Measurements from ENCODE around the gene EPS8.
A peak's percentile ranks its signal among the peaks of the same experiment; 100 is the strongest.
"Not testable (repeated sequence)": the region's sequence is repeated elsewhere in the genome, so short reads cannot be mapped to it uniquely, and the experiment has no call there.

The EPS8 gene

GRCh38 chr12:15634010-15634683 lies 155.0 kb downstream of the EPS8 start:
- ATAC-seq: no peak

- ATAC-seq: no peak
These were observed 156.0 kb downstream of the EPS8 start for GRCh38 chr12:15633201-15633600.

- ATAC-seq: no peak
These were observed 156.5 kb downstream of the EPS8 start for GRCh38 chr12:15632708-15633107.

- no peak for ATAC-seq
These were observed 158.0 kb downstream of the EPS8 start for GRCh38 chr12:15631007-15631715.

GRCh38 chr12:15629761-15630160 lies 159.4 kb downstream of the EPS8 start:
- no peak for ATAC-seq

- ATAC-seq: no peak
These were observed 160.1 kb downstream of the EPS8 start for GRCh38 chr12:15629108-15629507.

- ATAC-seq: no peak
These were observed 160.9 kb downstream of the EPS8 start for GRCh38 chr12:15627995-15628945.

GRCh38 chr12:15625075-15625474 lies 164.1 kb downstream of the EPS8 start:
- ATAC-seq: no peak

GRCh38 chr12:15620741-15621539 lies 168.2 kb downstream of the EPS8 start:
- ATAC-seq: no peak

- not testable (repeated sequence) for ATAC-seq
These were observed 172.7 kb downstream of the EPS8 start for GRCh38 chr12:15616495-15616894.

- ATAC-seq: no peak
These were observed 175.2 kb downstream of the EPS8 start for GRCh38 chr12:15613981-15614380.

- no peak for ATAC-seq
These were observed 180.2 kb downstream of the EPS8 start for GRCh38 chr12:15608941-15609340.

GRCh38 chr12:15608406-15608805 lies 180.8 kb downstream of the EPS8 start:
- ATAC-seq: no peak

GRCh38 chr12:15605881-15606590 lies 183.2 kb downstream of the EPS8 start:
- no peak for ATAC-seq

- ATAC-seq: no peak
These were observed 185.6 kb downstream of the EPS8 start for GRCh38 chr12:15603474-15604085.

GRCh38 chr12:15602051-15602672 lies 187.0 kb downstream of the EPS8 start:
- ATAC-seq: no peak

- peak; percentile 60 to 68 for ATAC-seq
These were observed 187.9 kb downstream of the EPS8 start for GRCh38 chr12:15601210-15601800.

GRCh38 chr12:15600223-15600935 lies 188.8 kb downstream of the EPS8 start:
- no peak for ATAC-seq

GRCh38 chr12:15599266-15600037 lies 189.7 kb downstream of the EPS8 start:
- no peak for ATAC-seq

All from activated CD4-positive, CD25-positive, alpha-beta regulatory T cell treated with anti-CD3 and anti-CD28 coated beads, Interleukin-2, amount 50 U/mL, for 24 hours (primary cell).